HG03064 (cell line): ENCODE data around the gene NFIX.
"Not testable (repeated sequence)": the region's sequence is repeated elsewhere in the genome, so short reads cannot be mapped to it uniquely, and the experiment has no call there.

Source experiments
- ATAC-seq: cut with Tn5 transposase; IDR thresholded peaks from one replicate; pipeline ENCODE4 v1.9.1; 2021; ENCODE audit warnings: low read depth; ENCODE audit not compliant: unreplicated experiment

NFIX gene

DNA sequence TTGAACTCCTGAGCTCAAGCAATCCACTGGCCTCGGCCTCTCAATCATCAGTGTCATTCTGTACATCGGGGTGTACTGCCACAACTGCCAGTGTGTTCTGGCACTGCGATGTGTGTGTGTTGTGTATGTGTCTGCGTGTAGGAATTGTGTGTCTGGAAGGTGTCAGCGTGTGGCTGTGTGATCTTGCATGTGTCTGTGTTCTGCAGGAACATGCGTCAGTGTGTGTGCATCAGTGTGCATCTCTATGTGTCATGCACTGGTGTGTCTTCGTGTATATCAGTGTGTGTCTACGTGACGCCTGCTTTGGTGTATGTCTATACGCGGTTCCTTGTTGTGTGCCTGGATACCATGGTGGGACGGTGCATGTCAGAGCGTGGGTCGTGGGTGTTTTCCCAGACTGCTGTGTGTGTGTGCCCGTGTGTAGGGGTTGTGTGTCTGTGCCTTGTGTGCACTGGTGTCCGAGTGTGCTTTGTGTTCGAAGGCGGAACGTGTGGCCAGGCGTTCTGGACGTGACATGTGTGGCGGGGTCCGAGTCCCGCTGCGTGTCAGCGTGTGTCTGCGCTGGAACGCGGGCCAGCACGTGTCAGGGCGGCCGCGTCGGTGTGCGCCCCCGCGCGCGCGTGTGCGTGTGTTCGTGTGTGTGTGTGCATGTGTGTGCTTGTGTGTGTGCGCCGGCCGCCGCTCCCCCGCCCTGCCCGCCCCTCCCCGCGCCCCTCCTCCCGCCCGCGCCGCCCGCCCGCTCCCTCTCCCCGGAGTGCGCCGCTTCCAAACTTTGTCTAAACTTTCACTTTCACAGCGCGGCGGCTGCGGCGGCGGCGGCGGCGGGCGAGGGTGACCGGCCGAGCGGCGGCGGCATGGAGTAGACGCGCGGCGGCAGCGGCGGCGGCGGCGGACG lies at the start of gene NFIX:
TSS of gene NFIX (plus strand) at position 775 of the 895 bp plus-strand sequence. CDS start 363 bp downstream, outside the sequence.
- no peak for ATAC-seq

DNA sequence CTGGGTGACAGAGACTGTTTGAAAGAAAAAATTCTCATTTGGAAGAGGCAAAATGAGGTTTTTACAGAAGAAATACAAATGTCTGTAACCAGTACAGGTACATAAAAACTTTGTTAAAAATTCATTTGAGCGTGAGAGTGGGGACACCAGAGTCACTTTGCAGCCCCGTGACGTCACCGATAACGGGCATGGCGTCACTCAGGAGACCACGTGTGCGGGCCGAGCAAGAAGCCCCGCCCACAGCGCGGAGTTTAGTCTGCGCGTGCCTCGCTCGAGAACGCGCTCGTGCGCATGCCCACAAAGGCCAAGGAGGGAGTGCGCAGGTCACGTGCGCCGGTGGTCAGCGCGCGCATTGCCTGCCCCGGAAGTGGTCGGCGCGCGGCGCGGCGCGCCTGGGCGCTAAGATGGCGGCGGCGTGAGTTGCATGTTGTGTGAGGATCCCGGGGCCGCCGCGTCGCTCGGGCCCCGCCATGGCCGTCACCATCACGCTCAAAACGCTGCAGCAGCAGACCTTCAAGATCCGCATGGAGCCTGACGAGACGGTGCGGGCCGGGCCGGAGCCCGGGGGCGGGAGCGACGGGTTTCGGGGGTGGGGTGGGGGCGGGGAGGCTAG lies 49.7 kb upstream of the NFIX start, which contains the start of gene RAD23A:
TSS of gene RAD23A (plus strand) at position 384 of the 613 bp plus-strand sequence. CDS start at position 471, 87 bp downstream.
- ATAC-seq = peak; percentile 56

DNA sequence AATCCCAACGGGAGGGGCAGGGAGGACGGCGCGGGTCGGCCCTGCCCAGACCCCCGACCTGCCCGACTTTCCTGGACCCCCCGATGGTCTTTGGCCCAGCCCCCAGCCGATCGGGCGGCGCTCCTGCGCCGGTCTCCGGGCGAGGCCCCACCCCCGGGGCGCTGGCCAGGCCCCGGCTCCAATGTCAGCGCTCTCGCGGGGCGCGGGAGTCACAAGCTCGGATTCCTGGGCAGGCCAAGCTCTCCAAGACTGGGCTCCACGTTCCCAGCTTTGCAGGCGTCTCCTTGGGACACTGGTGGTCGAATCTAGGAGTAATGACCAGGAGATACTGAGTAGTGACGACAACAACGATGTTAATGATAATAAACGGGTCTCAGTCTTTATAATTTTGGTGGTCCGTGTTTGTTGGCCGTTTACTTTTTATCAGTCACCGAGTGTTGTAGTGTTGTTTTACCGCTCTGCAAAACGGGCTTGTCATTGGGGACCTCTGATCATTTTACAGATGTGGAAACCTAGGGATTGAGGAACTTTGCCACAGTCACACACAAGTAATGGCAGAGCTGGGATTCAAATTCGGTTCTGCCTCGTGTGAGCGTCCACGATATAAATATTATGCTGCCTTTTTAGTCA lies 49.1 kb upstream of the NFIX start:
- peak; percentile 20 for ATAC-seq

DNA sequence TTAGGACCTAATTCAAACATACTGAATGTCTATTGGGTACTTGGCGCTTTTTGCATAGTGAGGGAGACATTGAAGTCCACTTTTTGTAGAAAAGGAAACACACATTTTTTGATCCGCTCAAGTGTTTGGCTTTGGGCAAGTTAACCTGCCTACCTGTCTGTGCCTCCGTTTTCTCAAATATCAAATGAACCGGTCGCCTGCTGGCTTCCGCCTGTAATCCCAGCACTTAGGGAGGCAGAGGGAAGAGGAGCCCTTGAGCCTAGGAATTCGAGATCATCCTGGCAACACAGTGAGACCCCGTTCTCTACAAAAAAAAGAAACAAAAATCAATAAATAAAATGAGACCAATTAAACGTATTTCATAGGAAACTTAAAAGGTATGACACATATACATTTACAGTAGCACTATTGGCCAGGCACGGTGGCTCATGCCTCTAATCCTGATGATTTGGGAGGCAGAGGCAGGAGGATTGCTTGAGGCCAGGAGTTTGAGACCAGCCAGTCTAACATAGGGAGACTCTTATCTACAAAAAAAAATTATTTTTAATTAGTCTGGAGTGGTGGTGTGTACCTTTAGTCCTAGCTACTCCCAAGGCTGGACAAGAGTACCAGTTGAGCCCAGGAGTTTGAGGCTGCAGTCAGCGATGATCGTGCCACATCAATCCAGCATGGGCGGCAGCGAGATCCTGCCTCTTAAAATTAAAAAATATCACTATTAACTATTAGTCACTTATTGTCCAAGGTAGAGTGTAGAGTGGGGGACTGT lies 48.4 kb upstream of the NFIX start:
- no peak for ATAC-seq

DNA sequence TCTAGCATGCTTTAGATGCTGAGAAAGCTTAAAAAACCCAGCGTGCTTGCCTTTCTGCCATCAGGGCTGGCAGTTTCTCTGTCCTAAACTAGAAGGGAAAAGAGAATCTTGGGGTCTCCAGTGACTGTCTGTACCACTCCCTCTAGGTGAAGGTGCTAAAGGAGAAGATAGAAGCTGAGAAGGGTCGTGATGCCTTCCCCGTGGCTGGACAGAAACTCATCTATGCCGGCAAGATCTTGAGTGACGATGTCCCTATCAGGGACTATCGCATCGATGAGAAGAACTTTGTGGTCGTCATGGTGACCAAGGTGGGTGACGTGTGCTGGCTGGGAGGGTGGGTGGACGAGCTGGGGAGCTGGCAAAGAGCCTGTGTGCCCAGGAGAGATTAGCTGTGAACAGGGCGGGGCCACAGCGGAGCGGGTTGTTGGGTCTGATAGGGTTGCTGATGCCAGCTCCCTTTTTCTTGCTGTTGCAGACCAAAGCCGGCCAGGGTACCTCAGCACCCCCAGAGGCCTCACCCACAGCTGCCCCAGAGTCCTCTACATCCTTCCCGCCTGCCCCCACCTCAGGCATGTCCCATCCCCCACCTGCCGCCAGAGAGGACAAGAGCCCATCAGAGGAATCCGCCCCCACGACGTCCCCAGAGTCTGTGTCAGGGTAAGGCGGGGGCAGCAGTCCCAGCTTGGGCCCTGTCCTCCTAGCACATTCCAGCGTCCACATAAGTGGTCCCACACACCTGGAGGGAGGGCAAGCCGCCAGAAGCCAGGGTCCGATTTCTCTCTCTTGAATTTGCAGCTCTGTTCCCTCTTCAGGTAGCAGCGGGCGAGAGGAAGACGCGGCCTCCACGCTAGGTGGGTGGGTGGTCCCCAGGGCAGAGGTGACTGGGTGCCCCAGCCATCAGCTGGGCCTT lies 47.3 kb upstream of the NFIX start:
- no peak for ATAC-seq

DNA sequence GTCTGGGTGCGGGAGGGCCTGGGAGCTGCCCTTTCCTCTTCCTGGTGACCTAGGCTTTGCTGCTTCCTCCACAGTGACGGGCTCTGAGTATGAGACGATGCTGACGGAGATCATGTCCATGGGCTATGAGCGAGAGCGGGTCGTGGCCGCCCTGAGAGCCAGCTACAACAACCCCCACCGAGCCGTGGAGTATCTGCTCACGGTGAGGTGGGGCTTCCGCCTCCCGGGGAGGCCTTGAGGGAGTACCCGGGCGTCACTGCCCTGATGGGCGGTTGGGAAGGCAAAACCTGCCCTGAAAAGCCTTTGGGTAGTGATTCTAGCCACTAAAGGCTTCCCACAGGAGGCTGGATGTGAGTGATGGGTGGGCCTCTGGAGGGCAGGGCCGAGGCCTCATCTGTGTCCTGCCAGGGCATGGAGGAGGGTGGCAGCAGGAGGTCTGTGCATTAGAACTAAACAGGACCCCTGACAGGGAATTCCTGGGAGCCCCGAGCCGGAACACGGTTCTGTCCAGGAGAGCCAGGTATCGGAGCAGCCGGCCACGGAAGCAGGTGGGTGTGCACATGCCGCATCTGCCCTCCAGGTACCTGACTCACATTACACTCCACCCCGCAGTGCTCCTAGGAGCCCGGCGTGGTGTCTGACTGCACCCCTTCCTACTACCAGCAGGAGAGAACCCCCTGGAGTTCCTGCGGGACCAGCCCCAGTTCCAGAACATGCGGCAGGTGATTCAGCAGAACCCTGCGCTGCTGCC lies 46.5 kb upstream of the NFIX start:
- ATAC-seq = no peak

DNA sequence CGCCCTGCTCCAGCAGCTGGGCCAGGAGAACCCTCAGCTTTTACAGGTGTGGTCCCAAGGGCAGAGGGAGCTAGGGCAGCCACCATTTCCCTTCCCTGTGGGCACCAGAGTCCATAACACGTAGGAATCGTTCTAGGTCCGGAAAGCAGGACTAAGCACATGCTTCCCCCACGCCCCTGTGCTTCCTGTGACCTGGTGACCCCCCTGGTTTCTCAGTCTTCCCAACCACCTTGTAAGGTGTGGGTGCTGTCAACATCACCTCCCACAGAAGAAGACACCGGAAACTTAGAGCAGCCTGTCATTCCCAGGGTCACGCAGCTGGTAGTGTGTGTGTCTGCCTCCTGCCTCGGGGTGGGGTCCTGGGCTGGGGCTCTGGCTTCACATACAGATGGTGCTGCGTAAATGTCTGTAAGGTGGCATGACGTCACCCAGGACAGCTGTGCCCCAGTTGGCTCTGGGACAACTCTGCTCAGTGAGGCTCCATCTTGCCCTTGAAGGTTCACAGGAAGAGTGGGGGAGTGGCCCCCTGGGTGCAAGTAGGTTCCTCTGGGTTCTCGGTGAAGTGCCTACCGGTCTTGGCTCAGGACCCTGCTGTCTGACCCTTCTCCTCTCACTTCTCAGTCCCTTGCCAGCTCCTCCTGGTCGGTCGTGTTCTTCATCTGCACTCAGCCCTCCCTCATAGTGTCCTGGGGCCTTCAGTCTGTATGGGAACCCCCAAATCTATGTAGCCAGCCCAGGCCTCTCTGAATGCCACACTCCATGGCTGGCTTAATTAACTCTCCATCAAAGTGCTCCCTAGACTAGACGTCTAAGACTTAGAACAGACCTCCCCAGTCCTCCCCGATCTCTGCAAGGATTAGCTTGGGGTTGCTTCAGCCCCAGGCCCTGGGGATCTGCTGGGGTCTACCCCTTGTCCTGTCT lies 45.7 kb upstream of the NFIX start:
- ATAC-seq = no peak

DNA sequence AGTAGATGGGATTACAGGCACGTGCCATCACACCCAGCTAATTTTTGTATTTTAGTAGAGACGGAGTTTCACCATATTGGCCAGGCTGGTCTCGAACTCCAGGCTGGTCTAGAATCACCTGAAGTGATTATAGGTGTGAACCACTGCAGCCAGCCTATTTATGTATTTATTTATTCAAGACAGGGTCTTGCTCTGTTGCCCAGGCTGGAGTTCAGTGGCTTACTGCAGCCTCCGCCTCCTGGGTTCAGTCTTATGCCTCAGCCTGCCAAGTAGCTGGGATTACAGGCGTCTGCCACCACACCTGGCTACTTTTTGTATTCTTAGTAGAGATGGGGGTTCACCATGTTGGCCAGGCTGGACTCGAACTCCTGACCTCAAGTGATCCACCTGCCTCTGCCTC lies 43.2 kb upstream of the NFIX start:
- not testable (repeated sequence) for ATAC-seq

DNA sequence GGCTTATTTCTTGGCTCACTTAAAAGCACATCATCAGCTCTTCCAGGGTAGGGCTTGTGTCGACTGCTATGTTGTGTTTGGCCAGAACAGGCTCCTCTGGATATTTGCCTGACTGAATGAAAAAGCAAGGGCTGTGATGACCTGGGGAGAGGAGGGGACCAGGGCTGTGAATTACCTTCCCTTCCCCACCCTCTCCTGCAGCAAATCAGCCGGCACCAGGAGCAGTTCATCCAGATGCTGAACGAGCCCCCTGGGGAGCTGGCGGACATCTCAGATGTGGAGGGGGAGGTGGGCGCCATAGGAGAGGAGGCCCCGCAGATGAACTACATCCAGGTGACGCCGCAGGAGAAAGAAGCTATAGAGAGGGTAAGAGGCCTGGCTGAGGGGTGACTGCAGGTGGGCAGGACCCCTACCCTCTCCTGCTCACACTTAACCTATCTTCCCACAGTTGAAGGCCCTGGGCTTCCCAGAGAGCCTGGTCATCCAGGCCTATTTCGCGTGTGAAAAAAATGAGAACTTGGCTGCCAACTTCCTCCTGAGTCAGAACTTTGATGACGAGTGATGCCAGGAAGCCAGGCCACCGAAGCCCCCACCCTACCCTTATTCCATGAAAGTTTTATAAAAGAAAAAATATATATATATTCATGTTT lies 42.7 kb upstream of the NFIX start:
- no peak for ATAC-seq

DNA sequence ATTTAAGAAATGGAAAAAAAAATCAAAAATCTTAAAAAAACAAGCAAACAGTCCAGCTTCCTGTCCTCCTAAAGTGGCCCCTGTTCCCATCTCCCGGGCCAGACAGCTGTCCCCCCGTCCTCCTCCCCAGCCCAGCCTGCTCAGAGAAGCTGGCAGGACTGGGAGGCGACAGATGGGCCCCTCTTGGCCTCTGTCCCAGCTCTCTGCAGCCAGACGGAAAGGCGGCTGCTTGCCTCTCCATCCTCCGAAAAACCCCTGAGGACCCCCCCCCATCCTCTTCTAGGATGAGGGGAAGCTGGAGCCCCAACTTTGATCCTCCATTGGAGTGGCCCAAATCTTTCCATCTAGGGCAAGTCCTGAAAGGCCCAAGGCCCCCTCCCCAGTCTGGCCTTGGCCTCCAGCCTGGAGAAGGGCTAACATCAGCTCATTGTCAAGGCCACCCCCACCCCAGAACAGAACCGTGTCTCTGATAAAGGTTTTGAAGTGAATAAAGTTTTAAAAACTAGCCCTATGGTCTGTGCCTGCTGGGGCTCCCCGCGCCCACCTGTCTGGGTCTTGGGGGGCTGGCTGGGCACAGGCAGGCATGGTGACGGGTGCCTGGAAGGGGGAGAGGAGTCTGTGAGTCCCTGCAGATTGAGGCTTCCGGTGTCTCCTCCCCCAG lies 42.0 kb upstream of the NFIX start:
- ATAC-seq = no peak

DNA sequence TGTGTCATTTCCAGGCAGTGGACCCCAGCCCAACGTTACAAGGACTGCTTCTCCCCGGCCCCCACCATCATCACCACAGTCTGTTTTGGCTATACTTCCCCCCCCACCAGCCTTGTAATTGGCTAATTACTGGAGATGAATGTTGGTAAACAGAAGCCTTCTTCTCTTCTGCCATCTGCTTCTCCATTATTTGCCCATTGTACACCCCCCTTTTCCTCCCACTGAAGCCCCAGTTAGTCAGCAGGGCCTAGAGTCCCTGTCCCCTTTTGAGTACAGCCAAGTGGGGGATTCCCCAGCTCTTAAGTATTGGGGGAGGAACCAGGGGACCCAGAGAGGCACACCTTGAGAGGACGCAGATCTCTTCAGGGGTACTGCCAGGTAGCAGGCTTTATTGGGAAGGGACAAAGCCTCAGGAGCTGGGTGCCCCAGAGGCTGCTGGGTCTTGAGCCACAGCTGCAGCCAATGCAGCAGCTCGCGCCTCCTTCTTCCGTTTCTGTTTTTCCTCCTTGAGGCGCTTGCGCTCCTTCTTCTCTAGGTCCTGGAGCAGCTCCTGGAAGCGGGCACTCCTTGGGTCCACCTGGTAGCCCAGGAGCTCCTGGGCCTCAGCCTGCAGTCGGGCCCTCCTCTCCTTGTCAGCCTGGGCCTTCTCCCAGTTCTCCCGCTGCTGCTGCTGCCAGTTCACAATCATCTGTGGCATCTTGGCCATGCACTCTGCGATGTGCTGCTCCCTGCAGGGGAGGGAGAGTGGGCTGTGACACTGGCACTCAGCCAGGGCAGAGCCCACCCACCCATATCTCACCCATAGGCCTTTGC lies 41.3 kb upstream of the NFIX start:
- ATAC-seq = no peak

DNA sequence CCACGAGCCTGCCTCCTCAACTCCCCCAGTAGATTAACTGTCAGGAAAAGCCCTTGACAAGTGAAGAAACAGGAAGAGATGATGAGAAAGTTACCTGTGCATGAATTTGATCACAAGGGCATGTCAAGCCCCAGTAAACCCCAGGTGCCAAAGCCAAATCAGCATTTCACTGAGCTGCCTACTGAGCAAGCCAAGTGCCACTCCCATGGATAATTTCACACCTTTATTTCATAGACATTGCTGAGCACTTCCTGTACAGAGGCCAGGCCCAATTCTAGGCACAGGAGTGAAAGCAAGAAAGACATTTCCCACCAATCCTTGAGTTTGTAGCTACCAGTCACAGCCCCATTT lies 40.7 kb upstream of the NFIX start:
- ATAC-seq = no peak

DNA sequence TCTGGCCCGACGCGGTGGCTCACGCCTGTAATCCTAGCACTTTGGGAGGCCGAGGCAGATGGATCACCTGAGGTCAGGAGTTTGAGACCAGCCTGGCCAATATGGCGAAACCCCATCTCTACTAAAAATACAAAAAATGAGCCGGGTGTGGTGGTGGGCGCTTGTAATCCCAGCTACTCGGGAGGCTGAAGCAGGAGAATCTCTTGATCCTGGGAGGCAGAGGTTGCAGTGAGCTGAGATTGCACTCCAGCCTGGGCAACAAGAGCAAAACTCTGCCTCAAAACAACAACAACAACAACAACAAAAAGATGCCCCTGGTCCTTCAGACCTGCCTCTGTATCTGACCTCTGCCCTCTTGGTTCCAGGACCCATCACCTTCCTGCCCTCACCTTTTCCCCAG lies 39.7 kb upstream of the NFIX start:
- not testable (repeated sequence) for ATAC-seq

DNA sequence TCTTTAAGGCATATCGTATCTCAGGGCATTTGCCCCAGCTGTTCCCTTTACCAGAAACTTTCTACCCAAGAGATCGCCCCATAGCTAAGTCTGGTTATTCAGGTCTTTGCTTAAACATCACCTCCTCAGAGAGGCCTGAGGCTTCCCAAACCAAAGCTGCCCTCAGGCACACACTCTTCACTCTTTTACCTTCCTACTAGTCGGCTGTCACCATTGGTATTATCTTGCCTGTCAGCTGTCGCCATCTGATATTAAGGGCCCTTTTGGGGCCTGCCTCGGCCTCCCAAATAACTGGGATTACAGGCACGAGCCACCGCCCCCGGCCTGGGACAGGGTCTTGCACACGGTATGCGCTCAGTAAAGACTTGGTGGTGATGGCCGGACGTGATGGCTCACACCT lies 39.3 kb upstream of the NFIX start:
- ATAC-seq = no peak

DNA sequence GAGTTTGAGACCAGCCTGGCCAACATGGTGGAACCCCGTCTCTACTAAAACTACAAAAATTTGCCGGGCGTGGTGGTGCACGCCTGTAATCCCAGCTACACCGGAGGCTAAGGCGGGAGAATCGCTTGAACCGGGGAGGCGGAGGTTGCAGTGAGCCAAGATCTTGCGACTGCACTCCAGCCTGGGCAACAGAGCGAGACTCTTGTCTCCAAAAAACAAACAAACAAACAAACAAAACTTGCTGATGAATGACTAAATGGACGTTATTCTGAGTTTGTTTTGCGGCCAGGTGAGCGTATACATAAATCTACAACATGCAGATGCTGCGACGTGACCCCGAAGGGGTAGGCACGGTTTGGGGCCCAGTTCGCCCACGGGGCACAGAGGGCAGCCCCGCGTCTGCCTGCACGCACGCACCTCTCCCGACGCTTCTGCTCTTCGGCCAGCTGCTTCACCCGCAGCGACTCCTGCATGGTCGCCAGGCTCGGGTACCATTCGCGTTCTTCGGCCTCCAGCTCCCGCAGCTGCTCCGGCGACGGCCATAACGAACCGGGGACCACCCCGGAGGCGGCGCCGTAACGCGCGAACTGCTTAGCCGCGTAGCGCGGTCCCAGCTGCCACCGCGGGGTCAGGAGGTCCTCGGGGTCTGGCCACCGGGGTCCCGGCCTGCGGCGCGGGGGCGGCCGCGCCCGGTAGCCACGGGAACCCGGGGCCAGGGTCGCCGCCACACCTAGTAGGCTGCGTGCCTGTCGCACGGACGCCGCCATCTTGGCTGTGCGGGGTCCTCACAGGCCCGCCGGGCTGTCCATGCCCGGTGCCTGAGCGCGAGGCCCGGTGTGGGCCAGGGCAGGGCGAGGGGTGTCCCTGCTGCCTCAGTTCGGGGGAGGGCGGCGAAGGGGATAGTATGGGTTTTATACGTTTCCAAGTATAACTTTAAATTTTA lies 38.6 kb upstream of the NFIX start, which contains the start of gene GADD45GIP1:
TSS of gene GADD45GIP1 (minus strand) at position 778 of the 943 bp plus-strand sequence. CDS start at position 767, 11 bp downstream.
- ATAC-seq = no peak
